T-helper 22 cell (primary cell): ENCODE data around the gene KIF26A.

ENCODE experiments used
- DNase-seq: peaks from one replicate; pipeline ENCODE4 v3.0.0-alpha.2; 2020; ENCODE audit warnings: low read depth

KIF26A gene

DNA sequence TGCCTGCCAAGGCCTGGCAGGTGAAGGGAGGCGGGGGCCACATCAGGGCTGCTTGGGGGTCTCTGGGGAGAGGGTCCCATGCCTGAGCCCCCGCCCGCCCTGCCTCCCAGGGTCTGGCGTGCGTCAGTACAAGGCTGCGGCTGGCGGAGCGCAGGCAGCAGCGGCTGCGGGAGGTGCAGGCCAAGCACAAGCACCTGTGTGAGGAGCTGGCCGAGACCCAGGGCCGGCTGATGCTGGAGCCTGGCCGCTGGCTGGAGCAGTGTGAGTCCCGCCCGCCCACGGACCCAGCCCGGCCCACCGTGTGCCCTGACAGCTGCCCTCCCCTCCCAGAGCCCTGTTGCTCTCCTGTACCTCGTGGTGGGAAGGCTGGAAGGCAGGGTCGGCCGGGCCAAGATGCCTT is 40.7 kb downstream of the KIF26A start:
- DNase-seq = no peak

DNA sequence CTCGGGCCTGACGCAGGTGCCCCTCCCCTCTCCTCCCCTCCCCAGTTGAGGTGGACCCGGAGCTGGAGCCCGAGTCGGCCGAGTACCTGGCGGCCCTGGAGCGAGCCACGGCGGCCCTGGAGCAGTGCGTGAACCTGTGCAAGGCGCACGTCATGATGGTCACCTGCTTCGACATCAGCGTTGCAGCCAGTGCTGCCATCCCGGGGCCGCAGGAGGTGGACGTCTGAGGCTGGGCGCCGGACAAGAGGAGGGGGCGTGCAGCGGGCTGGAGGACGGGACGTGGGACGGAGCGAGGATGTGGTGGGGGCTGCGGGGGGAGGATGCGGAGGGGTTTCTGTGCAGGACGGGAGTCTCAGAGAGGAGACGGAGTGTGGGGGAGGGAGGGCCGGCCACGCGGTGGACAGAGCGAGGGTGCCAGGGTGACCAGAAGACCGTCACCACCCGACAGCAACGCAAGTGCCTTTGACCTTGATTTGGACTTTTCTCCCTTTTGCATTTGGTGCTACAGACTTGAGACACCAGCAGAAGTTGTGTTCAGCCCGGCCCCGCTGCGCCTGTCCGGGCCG is 41.3 kb downstream of the KIF26A start:
- DNase-seq = no peak

DNA sequence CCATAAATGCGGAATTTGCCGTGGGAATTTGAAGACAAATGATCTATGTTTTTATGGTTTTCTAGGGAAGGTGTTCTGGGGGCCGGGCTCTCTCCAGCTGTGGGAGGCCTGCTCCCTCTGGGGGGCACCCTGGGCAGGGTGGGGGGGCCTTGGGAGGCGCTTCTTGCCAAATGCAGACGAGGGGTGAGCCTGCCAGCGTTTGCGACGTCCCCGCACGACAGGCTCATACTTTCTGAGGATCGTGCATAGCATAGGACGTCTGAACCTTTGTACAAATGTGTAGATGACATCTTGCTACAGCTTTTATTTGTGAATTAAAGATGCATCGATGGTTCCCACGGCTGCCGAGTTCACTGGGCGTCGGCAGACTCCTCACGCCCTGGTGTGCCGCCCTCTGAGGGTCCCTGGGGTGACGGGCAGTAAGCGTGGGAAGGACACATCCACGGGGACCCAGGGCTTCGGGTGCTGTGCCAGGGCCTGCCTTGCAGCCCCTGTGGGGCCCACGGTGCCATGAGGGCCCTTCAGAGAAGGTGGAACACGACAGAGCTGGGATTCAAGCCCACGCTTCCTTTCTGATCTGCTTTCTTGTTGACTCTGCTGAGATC is 42.3 kb downstream of the KIF26A start:
- no peak for DNase-seq

DNA sequence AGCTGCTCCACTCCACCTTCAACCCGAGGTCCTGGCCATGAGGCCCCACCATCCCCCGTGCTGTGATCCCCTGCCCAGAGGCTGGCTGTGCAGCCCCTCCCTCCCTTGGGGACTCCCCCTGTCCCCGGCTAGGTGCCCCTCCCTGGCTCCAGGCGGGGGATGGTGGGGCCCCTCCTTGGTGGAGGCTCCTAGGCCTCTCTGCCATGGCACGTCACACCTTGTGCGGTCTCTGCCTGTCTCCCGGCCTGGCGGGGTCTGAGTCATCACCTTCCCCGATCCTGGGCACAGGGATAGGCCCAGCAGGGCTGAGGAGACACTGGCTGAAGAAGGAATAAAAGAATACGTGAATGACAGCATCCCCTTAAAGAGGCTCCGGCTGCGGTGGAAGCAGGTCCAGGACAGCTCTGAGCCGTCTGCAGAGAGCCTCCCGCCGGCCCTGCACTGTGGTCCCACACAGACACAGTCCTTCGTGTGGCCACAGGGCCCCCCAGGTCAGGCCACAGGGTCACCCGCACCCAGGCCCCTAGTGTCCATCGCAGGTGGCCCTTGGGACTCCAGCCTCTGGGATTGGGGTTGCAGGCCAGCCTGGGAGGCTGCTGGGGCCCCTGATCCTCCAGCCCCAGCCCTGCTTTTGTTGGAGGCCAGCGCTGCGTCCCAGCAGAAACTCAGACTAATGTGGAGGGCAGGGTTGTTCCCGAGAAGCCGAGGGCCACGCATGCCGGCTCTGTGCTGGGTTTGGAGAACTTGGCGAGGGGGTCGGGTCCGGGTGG is 43.6 kb downstream of the KIF26A start:
- DNase-seq = no peak

DNA sequence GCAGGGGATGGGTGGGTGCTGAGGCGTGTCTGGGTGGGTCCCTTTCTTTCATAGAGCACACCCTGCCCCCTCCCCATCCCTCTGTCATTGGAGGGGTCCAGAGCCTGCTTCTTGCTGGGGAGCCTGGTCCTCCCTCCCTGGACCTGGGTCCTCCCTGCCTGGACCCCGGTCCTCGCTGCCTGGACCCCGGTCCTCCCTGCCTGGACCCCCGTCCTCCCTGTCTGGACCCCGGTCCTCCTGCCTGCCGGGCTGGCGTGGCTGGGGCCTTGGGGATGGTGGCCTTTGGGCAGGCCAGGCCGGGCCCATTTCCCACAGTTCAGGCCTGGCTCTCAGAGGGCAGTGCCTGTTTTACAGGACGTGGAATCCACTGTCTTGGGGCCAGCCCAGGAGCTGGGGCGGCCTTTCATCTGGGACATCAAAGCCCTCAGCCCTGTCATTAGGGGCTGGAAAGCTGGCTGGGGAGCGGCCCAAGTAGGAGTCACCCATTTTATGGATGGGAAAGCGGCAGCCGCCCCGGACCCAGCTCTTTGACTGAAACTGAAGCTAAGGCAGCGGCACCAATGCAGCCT is 44.6 kb downstream of the KIF26A start:
- DNase-seq = no peak

DNA sequence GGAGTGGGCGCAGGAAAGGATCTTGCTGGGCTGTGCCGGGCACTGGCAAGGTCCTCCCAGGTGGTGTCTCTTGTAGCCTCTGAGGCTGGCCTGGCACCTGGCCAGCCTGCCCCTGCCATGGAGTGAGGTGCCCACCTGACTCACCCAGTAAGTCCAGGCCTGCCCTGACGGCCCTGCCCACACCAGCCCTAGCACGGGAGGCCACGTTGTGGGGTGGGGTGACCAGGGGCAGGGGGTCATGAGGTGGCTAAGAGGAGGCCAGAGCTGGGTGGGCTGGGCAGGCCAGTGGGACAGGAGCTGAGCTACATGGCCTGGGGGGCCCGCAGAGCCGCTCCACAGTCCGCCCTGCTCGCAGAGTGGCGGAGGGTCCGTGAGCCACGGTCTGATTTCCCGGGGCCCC is 45.4 kb downstream of the KIF26A start:
- DNase-seq = no peak

DNA sequence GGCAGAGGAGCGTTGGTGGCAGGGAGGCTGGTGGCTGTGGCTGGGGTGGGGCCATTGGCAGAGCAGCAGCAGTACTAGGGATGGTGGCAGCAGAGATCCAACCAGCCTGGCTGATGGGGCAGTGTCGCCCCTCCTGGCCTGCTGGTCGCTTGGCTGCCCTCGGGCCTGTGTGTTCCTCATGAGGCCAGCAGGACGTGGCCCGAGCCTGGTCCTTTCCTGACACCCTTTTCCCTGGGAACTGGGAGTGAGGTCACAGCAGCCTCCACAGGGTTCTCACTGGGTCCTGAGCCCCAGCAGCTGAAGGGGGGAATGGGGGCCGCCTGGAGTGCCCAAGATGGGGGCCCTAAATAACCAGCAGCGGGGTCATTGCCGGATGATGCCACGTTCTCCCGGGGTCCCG is 46.1 kb downstream of the KIF26A start:
- no peak for DNase-seq

DNA sequence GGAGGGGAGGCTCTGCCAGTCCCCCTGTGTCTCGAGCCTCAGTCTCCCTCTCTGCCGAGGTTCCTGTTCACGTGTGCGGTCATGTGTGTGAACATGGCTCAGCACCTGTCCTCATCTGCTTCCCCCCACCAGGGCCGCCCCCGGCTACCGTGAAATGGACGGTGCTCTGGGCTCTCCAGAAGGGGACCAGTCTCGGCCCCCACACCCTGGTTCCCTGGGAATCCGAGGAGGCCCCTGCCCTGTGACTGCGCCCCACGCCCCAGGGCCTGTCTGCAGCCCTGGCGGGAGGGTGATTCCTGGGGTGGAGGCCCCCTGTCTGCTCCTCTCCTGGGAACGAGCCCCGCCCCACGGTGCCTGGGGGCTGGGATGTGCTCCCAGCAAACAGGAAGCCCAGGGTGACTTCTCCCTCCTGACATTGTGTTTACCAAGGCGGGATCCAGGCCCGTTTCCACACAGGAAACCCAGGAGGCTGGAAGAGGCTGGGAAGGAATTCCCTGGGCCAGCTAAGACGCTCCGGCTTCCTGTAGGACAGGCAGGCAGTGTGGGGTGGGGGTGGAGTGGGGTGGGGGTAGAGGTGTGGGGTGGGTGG is 46.6 kb downstream of the KIF26A start:
- no peak for DNase-seq

DNA sequence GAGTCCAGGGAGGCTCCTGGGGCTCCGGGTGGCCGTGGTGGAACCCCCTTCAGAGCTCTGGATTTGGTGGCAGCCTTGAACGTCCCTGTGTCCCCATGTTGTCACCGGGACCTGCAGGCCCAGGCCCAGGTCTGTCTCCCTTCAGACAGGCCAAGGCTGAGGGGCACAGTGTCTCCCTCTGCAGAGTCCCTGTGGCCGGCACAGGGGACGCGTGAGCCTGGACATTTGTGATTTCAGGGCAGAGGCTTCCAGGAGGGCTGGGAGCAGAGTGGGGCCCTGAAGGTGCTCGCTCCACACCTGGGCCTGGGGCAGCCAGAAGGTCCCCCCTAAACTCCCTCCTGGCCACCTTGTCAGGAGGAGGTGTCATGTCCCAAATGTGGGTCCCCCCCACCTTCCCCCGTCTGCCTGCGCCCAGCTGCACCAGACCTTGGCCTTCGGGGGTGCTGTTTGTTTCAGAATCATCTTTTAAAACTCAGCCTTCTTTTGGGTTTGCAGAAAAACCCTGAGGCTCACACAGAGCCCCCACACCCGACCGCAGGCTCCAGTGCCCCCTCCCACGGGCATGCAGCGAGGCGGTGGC is 47.6 kb downstream of the KIF26A start:
- DNase-seq = no peak

DNA sequence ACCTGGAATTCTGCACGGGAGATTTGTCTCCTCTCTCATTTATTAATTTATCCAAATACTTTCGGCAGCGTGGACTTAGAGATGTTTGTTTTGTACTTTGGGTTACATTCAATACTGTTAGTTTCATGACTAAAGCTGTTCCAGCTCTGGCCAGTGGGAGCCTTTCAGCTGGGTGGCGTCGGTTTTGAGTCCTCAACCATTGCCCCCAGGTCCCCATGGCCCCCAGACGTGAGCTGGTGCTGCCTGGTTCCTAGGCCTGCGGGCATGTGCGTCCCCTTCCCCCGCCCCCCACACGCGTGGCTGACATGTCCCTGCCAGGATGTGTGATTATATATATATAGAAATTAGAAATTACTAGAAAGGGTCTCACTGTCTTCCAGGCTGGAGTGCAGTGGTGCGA is 48.2 kb downstream of the KIF26A start:
- no peak for DNase-seq

DNA sequence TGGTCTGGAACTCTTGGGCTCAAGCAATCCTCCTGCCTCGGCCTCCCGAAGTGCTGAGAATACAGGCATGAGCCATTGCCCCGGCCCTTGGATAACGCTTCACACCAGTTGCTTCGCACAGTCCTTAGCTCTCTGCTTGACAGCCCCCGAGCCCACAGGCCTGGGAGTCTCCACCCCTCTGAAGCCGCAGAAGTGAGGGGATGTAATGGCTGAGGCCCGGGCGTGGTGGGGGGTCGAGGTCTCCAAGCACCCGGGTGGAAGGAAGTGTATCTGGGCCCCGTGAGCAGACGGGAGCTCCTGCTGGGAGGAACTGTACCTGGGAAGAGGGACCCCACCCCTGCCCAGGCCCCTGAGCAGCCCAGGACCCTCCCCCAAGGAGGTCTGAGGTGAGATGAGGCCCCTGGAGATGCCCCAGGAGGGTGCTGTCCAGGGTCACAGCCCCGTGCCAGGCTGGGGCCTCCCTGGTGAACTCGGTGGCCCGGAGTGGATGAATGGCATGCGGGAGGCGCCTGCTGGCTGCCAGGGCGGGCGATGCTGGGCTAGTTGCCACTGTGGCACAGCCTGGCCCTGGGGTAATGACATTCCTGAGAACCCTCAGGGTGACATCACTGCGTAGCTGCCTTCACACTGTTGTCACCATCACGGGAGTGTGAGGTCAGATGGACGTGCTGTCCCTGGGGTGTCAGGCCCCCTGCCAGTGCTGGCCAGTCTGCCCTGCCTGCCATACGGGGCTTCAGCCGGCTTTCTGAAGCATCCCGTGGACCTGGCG is 48.9 kb downstream of the KIF26A start:
- DNase-seq = no peak

DNA sequence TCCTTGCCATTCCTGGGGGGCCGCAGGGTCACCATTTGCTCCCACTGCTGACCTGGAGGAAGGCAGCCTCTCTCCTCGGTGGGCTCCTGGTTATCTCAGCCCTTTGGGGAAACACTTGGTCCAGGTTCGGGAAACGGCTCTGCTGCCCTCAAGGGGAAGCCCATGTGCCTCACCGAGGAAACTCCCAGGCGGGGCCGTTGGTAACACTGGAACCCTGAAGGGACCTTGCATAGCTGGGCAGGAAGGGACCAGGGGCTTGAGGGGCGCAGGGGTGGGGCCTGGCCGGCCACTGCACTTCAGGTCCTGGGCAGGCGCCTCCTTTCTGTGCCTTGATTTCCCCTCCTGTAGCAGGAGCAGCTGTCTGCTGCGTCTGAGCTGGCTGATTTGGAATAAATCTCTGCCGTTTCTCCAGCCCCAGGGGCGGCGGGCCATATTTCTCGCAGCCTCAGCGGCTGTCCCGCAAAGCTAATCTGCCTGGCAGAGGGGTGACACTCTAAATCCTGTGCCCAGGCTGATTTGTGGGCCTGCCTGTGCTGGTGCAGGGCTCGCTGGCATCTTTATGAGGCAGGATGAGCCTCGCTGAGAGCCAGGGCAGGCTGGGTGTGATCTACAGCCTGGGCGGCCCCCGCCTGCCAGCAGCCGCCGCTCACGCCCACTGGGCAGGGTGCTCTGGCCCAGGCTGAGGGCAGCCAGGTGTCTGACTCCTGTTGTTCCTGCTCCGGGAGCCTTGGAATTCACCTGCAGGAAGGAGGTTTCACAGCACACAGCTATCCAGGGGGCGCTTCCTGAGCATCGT is 49.7 kb downstream of the KIF26A start:
- DNase-seq = no peak

DNA sequence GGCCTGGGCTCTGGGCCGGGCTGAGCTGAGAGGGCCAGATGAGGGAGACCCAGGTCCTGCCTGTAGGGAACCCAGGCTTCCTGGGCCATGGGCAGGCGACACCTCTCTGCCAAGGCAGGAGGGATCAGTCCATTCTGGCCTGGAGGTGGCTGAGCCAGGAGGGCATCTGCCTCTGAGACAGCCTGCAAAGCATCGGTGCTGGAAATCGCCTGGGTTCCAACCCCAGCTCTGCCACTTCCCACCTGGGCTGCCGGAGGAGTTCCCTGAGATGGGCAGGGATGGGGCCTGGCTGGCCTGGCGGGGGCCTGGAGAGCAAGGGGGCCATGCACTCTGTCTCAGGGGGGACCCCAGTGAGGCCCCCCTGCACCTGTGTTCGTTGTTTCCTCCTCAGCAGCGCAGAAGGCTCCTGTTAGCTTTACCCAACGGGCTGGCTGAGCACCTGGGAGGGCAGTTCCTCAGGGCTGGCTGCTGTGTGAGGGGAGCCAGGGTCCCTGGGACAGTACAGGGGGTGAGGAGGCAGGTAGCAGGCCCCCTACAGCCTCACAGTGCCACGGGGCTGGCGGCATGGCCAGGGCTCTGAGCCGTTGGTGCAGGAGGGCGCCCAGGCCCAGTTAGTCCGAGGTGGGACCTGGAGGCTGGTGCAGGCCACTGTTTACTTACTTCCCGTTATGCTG is 50.5 kb downstream of the KIF26A start:
- DNase-seq = no peak

DNA sequence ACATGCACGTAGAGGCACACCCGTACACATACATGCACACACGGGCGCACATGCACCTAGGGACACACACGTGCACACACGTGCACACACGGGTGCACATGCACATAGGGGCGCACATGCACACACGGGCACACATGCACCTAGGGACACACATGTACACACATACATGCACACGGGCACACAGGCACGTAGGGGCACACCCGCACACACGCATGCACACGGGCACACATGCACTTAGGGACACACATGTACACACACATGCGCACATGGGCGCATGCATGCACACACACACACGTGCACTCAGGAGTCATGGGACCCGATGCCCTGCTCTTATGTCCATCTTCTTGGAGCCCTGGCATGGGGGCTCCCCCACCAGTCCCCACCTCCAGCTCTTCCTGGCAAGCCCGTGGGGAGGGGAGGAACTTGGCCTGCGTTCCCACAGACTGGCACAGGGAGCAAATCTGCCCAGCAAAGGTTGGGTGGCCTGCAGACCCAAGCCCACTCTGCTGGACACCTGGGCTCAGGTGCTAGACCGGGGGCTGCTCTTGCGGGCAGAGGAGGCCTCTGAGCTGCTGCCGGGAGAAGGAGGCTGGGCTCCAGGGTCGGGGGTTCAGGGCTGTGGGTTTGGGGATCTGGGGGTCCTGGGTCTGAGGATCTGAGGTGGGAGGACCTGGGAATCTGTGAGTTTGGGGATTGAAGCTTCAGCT is 51.4 kb downstream of the KIF26A start:
- DNase-seq = no peak

DNA sequence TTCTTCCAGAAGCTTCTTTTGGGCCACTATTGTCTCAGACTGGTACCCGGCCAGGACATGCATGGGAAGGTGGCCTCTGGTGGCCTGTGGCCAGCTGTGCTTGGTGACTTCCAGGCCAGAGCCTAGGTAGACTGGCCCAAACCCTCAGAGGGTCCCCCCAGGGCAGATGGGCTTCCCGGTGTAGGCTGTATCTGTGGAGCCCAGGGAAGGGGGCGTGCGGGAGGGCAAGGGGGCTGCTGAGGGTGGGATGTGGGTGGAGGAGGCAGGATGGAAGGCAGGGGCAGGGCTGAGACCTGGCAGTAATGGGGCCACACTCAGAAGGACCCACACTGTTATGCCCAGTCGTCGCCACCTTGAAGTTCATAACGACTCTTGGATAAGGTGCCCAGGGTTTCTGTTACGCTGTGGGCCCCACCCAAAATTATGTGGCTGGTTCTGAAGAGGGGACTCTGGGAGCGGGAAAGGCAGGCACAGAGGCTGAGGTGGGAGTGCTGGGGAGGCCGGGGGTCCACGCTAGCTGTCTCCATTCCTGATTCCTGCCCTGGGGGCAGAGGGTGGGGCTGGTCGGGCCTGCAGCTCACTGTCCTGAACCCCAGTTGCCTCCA is 52.1 kb downstream of the KIF26A start:
- no peak for DNase-seq

DNA sequence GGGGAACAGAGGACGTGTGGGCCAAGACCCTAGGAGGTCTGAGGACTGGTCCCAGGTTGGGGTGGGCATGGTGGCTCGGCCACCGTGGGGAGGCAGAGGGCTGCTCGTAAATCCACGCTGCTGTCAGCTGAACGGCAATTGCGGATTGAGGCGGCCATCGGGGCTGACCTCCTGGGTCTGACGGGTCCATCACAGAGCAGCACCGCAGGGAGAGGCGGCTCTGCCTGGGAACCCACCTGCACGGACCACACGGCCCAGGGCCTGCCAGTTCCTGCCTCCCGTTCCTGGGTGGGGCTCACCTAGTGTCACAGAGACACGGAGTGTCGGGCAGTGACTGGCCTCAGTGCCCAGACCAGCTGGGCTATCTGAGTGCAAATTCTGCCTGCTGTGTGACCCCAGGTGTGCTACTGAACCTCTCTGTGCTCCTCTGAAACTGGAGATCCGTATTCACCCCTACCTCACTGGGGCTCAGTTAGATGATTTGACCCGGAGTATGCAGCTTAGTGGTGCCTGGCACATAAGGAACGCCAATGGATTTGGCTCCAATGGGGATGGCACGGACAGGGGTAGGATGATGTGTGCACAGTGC is 53.1 kb downstream of the KIF26A start:
- DNase-seq = no peak

DNA sequence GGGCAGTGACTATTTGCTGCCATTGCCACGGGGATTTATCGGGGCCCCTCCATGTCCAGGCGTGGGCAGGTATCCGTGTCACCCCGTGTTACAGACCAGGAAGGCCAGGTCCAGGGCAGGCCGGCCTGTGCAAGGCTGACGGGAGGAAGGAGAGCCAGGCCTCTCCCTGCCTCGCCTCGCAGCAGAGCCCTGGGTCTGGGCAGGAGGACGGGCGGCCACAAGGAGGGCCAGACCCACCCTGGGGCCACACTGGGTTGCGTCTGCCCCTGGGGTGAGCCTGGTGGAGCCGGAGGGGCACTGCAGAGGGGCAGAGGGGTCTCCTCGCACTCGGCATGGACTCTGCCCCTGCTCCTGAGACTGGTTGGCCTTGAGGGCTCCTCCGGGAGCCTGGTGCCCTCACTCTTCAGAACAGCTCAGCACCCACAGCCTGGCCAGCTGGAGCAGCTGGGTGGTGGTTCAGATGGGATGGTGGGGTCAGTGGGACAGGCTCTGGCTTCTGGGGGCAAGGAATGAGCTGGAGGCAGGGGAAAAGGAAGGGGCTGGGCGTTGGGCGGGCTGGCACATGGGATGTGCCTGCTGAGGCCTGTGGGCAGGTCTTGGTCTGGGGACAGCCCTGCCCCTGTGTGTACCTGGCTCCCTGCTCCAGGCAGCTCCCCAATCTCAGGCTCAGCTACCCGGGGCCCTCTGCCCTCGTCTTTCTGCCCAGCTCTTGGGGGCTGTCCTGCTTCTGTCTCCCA is 53.9 kb downstream of the KIF26A start:
- DNase-seq = no peak

DNA sequence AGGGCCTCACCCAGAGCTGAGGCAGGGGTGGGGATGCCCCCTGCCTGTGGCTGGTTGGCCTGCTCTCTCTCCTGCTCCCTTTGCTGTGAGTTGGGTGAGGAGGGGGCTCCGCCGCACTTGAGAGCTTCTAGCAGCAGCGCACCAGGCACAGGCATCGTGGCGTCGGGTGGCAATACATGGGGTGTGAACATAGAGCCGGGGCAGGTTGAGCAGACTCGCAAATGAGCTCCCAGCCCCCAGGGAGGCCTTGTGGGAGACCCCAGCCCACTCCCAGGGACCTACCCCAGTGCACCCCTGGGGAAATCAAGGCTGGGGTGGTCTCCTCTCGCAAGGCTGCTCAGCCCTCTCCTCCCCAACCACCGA is 54.5 kb downstream of the KIF26A start:
- DNase-seq = no peak
